ENCODE data around the gene STEAP1.
A peak's percentile ranks its signal among the peaks of the same experiment; 100 is the strongest.

The STEAP1 gene

DNA sequence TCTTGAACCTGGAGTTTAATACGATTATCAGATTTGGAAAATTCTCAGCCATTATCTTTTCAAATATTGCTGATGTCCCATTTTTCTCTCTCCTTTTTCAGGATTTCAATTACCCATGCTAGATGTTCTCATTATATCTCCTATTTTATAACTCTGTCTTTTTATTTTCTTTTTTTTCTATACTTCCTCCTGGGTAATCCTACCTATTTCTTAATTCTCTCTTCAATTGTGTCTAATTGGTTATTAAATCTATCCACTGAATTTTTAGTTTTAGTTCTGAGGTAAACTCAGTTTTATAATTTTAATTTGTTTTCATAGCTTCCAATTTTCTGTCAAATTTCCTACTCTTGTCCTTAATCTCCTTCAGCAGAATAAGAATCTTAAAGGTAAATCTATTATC lies 15.6 kb downstream of the STEAP1 start:
- H3K4me3 ChIP-seq (ENCODE audit: control insufficient read depth, low read depth, low read length) = no peak overlapping the region
- TF ChIP-seq, protein P1, sequence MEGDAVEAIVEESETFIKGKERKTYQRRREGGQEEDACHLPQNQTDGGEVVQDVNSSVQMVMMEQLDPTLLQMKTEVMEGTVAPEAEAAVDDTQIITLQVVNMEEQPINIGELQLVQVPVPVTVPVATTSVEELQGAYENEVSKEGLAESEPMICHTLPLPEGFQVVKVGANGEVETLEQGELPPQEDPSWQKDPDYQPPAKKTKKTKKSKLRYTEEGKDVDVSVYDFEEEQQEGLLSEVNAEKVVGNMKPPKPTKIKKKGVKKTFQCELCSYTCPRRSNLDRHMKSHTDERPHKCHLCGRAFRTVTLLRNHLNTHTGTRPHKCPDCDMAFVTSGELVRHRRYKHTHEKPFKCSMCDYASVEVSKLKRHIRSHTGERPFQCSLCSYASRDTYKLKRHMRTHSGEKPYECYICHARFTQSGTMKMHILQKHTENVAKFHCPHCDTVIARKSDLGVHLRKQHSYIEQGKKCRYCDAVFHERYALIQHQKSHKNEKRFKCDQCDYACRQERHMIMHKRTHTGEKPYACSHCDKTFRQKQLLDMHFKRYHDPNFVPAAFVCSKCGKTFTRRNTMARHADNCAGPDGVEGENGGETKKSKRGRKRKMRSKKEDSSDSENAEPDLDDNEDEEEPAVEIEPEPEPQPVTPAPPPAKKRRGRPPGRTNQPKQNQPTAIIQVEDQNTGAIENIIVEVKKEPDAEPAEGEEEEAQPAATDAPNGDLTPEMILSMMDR (IDR thresholded peaks at IDR 0.05; ENCODE audit: control insufficient read depth, insufficient read depth, low read depth, low read length, missing control alignments) = no peak
- no peak for DNase-seq (ENCODE audit: low read depth)

DNA sequence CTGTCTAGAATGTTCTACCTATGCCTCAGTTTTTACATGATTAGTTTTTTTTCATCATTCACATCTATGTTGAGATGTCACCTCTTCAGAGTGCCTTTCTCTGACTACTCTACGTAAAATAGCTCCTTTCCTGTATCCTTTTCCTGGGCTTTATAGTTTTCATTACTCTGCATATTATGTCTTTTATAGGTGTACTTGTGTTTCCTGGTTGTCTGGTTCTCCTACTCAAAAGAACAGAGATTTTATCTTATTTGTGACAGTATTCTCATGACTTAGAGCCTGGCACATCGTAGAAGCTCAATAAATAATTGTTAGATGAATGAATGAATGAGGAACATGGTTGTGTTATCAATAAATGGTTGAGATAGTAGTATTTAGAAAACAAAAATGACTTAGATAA lies 17.9 kb downstream of the STEAP1 start:
- H3K4me3 ChIP-seq (ENCODE audit: control insufficient read depth, low read depth, low read length) = no peak overlapping the region
- TF ChIP-seq, protein P1 (IDR thresholded peaks at IDR 0.05; ENCODE audit: control insufficient read depth, insufficient read depth, low read depth, low read length, missing control alignments) = no peak

DNA sequence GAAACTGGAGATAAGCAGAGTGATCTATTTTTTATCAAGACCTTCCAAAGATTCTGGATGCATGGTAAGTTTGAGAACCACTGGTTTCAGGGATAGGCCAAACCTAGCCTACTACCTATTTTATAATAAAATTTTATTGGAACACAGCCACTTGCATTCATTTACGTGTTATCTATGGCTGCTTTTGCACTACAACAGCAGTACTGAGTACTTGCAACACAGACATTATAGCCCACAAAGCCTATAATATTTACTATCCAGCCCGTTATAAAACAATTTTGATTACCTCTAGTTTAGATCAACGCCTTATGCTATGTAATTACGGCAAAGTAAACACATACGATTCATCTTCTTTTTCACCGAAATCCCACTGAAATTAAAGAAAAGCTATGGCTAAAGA lies 18.4 kb downstream of the STEAP1 start:
- no peak overlapping the region for H3K4me3 ChIP-seq (ENCODE audit: control insufficient read depth, low read depth, low read length)
- no peak for DNase-seq (ENCODE audit: low read depth)
- TF ChIP-seq, protein P1 (IDR thresholded peaks at IDR 0.05; ENCODE audit: control insufficient read depth, insufficient read depth, low read depth, low read length, missing control alignments) = no peak

More for the DNA sequence above, 17.9 kb downstream of the STEAP1 start:
- DNase-seq (ENCODE audit: low read depth) = no peak

DNA sequence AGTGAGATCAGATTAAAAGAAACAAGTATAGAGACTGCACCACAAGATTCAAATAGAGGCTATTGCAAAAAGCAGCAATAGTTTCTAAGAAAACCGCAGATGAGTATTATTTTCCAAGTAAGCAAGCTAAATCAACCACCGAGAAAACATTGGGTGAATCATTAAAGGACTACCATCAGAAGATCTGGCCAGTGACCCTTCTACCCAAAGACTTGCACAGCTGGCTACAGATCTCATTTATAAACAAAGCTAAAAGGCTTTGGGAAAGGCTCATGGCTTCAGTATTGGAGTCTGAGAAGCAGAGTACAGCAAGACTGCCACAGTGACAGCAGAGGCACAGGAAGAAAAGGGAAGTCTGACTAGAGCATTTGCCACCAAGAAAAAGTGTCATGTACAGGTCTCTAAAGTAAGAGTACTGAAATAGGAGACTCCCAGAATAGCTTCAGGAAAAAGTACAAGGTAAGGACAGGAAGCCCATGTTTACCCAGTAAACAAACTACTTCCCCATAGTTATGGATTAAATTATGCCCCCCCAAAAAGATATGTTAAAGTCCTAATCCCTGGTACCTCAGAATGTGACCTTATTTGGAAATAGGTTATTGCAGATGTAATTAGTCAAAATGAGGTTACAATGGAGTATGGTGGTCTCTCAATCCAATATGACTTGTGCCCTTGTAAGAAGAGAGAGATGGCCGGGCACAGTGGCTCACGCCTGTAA lies 19.0 kb downstream of the STEAP1 start:
- DNase-seq (ENCODE audit: low read depth) = peak; percentile 75
- TF ChIP-seq, protein P1 (IDR thresholded peaks at IDR 0.05; ENCODE audit: control insufficient read depth, insufficient read depth, low read depth, low read length, missing control alignments) = no peak
- no peak overlapping the region for H3K4me3 ChIP-seq (ENCODE audit: control insufficient read depth, low read depth, low read length)

DNA sequence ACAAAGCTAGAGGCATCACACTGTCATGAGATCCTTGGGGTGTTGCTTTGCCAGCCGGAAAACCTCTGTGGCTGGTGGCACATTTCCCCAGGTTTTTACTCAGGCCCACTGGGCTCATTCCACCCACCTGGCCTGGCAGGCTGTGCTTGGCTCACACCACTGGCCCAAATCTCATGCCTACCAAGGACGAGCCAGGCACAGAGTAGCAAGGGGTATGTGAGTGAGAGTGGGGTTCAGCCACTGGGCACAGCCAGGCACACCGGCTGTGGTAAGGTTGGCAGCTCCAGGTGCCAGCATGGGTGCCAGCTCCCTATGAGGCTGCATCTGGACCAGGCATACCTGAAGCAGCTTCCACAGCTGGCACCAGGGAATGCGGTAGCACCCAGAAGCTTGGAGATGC lies 21.4 kb downstream of the STEAP1 start:
- no peak overlapping the region for H3K4me3 ChIP-seq (ENCODE audit: control insufficient read depth, low read depth, low read length)
- TF ChIP-seq, protein P1 (IDR thresholded peaks at IDR 0.05; ENCODE audit: control insufficient read depth, insufficient read depth, low read depth, low read length, missing control alignments) = no peak
- no peak for DNase-seq (ENCODE audit: low read depth)

DNA sequence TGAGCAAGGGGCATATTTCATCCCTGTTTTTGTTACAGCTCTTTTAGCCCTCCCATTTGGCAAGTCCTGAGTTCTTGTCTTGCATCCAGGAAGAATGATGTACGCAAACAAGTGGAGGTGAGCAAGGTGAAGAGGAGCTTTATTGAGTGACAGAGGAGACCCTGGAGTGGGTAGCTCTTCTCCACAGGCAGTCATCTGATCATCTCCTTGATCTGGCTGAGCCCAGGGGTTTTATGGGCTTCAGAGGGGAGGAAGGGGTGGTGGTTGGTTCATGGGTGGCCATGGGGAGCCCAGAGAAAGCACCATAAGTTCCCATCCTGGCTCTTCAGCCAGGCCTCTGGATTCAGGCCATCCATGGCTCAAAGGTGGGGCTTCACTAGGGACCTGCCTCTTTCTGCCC lies 21.9 kb downstream of the STEAP1 start:
- no peak overlapping the region for H3K4me3 ChIP-seq (ENCODE audit: control insufficient read depth, low read depth, low read length)
- TF ChIP-seq, protein P1 (IDR thresholded peaks at IDR 0.05; ENCODE audit: control insufficient read depth, insufficient read depth, low read depth, low read length, missing control alignments) = no peak
- DNase-seq (ENCODE audit: low read depth) = no peak
